HCEC 1CT (cell line): Measurements from ENCODE around the gene VTI1A.

Experiments
- DNase-seq: peaks from one replicate; pipeline ENCODE4 v3.0.0-alpha.2; 2017

Gene VTI1A

DNA sequence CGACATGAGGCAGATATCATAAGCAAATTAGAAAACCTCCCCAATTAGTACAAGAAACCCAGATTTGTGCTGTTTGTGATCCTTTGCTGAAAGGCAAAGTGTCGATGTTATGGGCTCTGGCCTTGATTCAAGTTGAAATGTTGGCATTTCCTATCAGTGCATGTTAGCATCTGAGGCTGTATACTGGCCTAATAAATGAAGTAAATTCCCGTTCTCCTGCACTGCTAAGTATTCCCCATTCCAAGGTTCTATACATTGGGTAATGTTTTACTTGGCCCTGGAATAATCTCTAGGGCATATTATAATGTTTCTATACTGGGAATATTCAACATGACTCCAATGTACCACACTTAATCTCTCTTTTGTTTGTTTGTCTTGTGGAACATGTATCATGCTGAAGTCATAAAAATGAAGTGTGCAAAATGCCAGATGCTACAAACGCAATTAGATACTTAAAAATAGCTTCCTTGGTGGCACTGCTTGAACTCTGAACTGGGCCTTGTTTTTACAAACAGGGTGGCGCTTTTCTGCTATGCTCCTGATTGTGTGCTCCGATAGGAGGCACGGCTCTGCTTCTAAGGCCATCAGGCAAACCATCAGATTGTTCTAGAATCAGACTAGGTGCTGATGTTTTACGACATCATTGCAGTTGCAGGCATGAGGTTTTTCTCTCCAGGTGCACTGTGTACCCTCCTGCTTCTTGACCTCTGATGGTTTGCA lies 346.3 kb downstream of the VTI1A start:
- peak; percentile 64 for DNase-seq

DNA sequence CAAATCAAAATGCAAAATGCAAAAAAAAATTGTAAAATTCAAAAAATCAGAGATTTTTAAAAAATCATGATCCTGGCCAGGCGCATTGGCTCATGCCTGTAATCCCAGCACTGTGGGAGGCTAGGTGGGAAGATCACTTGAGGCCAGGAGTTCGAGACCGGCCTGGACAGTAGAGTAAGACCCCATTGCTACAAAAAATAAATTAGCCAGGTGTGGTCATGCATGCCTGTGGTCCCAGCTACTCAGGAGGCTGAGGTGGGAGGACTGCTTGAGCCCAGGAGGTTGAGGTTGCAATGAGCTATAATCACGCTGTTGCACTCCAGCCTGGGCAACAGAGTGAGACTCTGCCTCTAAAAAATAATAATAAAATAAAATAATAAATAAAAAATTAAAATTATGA lies 347.2 kb downstream of the VTI1A start:
- no peak for DNase-seq

DNA sequence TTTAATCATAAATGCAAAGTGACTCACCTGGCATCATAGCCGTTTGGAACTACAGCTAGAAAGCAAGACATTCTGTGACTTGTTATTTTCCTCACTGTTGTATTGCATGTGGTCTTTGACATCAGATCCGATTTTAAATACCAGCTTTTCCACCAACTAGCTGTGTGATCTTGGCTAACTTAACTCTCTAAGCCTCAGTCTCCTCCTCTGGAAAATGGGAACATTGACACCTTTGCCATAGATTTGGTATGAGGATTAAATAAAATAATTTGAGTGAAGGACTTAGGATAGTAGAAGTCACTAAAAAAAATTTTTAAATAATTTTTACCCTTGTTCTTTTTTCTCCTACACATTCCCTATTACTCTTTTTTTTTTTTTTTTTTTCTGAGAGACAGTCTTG lies 348.1 kb downstream of the VTI1A start:
- DNase-seq = no peak

GRCh38 chr10:112797197-112797596 lies 350.2 kb downstream of the VTI1A start:
- DNase-seq = no peak

GRCh38 chr10:112797855-112798254 lies 350.8 kb downstream of the VTI1A start:
- DNase-seq = no peak

DNA sequence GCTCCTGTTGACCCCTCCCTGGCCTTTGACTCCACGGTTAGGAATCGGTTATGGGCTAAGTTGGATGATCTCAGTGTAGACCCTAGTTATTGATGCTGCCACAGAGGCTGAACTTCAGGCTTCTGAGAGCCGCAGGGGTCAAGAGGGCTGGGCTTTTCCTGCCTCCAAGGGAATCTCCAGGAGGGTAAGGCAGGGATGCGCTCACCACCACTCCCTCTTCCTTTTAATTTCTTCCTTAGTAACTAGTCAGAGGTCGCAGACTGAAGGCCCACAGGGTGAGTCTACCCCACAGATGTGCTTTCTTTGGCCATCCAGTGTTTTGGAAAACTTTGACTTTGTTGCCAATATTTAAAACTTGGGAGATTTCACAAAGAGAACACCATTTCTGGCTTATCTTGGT lies 352.0 kb downstream of the VTI1A start:
- DNase-seq = no peak

DNA sequence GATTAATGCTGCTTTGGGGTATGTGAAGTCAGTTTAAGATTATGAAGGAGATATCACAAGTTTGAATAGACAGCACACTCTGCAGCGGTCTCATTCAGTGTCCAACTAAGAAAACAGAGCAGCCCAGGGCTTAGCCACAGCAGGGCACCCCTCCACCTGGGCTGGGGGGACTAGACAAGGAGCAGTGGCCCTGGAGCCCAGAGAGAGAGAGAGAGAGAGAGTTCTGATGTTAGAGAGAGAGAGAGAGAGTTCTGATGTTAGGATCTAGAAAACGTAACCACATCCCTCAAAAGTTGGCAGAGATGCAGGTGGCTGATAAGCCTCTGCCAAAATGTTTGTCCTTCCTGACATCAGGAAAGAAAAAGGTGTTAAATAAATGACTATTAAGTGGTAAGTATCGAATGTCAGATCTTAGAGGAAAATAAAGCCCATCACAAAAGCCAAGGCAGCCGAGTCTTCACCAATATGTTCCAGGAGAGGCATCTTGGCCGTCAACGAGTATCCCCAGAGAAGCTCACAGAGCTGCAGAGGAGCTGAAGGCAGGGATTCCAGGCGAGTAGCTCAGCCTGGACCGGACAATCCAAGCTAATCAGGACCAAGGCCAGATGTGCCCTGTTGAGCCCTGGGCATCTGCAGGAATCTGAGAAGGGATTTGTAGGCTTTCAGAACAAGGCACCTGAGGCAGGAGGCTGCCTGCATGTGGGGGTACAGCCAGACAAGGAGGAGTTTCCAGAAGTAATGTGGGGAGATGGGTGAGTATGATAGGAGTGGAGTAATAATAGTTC lies 352.9 kb downstream of the VTI1A start:
- no peak for DNase-seq

GRCh38 chr10:112801004-112801403 lies 354.0 kb downstream of the VTI1A start:
- DNase-seq = no peak

GRCh38 chr10:112801748-112802147 lies 354.7 kb downstream of the VTI1A start:
- no peak for DNase-seq

GRCh38 chr10:112802411-112803022 lies 355.5 kb downstream of the VTI1A start:
- no peak for DNase-seq

DNA sequence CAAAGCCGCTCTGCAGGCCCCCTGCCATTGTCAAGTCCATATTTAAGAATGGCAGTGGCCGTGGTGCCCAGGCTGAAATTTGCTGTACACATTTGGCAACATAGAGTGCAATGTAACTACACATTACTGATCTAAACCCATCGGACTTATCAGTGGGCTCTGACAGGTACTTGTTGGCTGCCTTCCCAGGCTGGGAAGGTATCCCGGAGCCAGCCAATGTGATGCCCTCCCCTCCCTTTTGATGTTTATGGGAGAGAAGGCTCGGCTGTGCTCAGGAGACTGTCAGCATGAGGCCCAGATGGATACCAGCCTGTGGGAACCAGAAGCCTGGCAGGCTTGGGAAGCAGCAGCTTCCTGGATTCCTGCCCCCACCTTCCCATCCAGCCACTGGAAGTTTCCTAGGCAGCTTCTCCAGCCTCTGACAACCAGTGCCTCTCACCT lies 357.0 kb downstream of the VTI1A start:
- no peak for DNase-seq

GRCh38 chr10:112805254-112805590 lies 358.2 kb downstream of the VTI1A start:
- DNase-seq = no peak

DNA sequence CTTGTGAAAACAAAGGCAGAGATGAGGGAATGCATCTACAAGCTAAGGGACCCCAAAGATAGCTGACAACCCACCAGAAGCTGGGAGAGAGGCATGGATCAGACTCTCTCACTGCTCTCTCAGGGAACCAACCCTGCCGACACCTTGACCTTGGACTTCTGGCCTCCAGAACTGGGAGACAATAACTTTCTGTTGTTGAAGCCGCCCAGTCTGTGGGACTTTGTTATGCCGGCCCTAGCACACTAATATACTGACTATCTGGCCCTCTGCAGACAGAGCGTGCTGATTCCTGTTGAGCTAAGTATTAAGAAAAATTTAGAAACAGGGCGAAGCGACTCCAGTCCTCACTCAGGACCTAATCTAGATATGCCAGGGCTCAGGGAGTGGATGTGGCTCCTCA lies 358.7 kb downstream of the VTI1A start:
- DNase-seq = no peak

DNA sequence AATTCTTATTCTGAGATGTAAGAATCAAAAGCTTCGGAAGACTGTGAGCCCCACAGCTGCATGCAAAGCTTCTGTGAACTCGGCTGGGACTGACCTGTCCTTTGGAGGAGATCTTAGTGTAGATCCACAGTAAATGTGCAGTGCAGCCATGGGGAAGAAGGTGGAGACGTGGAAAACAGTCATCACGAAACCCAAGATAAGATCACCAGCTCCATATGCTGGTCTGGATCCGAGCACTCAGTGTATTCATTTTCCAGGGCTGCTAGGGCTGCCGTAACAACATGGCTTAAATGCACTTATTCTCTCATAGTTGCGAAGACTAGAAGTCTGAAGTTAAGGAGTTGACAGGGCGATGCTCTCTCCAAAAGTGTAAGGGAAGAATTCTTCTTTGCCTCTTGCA lies 360.0 kb downstream of the VTI1A start:
- no peak for DNase-seq

GRCh38 chr10:112809736-112810135 lies 362.7 kb downstream of the VTI1A start:
- DNase-seq = no peak

GRCh38 chr10:112810711-112811151 lies 363.7 kb downstream of the VTI1A start:
- DNase-seq = no peak

DNA sequence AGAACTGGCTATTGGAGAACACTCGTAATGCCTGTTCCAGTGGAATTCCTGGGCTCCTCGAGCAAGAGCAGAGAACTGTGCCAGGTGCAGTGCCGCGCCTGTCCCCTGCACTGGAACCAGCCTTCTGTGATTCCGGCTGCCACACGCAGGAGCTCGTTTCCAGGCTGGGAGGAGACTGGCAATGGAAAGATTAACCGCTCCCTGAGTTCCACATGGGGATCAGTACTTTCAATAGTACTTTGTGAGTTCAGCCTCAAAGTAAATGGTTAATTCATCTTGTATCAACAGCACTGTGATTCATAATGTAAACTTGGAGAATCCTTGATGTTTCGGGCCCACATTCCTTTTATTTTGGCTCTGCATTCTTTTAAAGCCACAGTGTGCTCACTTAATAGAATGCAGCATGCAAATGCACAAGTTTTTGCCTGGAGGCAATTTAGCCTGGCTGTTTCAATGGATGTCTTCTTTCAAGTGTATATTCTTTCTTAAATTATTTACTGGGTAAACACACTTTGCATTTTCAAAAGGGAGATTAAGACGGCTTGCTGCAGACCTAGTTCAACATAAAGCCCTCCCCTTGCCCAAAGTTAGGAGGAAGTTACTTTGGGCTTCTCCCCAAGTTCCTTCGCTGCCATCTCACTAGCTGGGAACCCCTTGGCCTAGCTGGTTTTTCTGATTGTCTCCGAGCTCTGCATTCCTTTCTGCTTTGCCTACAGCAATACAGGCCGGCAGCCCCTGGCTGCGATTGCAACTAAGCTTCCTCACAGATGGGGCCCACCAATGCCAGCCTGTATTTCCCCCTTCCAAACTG lies 364.9 kb downstream of the VTI1A start:
- peak; percentile 92 for DNase-seq

DNA sequence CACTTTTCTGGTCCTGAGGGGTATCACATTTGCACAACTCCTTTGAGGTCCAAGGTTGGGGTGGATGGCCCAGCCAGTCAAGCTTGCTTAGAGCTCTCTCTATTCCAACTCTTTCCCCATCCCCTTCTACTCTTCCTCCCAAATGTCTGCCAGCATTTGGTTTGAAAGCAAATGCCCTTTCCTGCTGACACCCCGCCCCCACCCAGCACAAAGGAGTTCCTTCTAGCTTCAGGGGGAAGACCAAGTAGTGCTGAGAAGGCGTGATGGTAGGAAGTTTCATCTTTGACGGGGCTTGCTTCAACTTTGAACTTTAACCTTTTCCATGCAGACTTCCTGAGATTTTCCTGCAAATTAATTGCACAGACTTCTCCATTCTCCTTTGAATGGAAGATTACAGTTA lies 365.6 kb downstream of the VTI1A start:
- no peak for DNase-seq

DNA sequence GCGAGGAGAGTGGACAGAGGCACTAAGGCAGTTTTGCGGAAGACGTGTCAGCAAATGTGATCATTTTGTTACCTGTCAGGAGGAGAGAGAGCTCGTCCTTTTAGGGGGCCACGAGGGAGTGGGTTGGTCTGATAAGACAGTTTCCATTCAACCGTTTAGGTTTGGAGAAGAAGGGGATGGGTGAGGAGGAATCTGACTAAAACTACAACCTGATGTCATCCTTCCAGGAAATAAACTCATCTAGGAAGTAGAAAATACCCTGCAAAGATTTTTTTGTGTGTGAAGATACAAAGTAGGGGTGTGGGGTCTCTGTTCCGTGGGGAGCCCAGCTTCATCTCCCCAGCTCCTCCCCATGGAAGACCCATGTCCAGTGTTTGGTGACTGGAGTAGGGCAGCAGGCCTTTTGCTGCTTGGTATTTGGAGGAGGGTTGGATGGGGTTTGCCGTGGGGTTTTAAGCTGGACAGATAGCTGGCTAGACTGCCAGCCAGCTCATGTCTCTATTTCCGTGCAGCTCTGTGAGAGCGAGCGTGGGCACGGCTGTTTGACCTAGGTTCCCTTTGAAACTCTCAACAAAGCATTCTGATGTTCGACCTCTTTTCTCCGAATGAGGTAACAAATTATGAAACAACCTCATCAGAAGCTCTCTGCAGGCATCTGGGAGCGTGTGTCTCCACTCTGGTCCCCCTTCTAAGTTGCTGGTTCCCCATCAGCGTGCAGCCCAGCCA lies 367.0 kb downstream of the VTI1A start:
- DNase-seq = no peak

DNA sequence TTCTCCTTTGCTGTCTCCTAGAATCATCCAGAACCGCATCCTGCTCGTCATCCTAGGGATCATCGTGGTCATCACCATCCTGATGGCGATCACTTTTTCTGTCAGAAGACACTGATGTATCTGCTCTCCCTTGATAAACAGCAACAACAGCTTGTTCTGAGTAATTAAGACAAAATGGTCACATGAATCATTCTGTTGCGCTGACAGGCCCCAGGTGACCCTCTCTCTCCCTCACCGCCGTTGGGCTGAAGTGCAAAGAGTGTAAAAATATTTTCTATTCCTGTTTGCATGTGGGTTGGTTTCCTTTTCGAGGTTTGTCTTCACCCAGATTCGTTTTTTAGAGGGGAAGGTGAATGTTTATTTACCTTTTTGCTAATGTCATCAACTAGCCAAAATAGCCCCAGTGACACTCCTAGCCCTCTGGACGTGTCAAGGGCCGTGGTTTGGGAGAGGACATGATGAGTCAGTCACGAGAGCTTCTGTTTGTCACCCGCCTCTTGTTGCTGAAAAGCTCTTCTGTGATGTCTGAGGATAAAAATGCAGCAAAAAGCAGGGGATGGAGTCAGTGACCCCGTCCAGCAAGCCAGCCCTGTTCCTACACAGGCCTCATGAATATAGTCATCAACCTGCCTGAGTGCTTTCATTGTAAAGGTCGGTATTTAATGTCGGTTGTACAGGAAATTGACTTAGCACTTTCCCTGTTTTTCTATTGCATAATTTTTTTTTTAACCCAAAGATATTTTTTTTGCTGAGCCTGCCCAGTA lies 368.4 kb downstream of the VTI1A start:
- peak; percentile 35 for DNase-seq

DNA sequence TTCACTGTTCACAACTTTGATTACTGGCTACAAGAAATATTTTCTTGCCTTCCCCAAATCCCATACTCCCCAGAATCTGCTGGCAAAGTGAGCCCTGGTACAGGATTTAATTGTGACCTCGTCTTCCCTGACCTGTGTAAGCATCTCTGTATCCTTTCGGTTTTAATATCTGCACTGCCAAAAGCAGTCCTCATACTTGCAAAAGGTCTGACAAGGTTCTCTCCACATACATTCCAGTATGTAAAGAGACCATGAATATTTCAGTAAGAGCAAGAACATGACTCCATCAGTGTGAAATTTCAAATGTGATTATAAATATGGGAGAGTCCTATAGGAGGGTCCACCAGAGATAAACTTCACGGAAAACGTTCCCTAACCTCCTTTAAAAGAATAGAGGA lies 369.0 kb downstream of the VTI1A start:
- DNase-seq = no peak

GRCh38 chr10:112816891-112817290 lies 369.9 kb downstream of the VTI1A start:
- no peak for DNase-seq
